GM13977 (cell line): Measurements from ENCODE around the gene NADK.

ENCODE experiments used
- DNase-seq: peaks from one replicate; pipeline ENCODE4 v3.0.0; 2012; ENCODE audit warnings: low spot score
- in situ Hi-C: fragments of 300-500 bp; cut with MboI; formaldehyde crosslinking; loops from one replicate; pipeline ENCODE4 v1.12.0; 2022; ENCODE audit warnings: low sequenced_read_pairs, low pct_unique_long_range_greater_than_20kb, mixed read lengths, inconsistent platforms; ENCODE audit not compliant: unreplicated experiment
- TF ChIP-seq, protein P1 (sequence below): IDR thresholded peaks from 2 replicates; pipeline ENCODE4 v1.5.1; 2012; ENCODE audit warnings: mild to moderate bottlenecking, control low read depth; ENCODE audit not compliant: insufficient read depth; ENCODE audit errors: extremely low read depth, missing control alignments

Gene NADK, protein sequence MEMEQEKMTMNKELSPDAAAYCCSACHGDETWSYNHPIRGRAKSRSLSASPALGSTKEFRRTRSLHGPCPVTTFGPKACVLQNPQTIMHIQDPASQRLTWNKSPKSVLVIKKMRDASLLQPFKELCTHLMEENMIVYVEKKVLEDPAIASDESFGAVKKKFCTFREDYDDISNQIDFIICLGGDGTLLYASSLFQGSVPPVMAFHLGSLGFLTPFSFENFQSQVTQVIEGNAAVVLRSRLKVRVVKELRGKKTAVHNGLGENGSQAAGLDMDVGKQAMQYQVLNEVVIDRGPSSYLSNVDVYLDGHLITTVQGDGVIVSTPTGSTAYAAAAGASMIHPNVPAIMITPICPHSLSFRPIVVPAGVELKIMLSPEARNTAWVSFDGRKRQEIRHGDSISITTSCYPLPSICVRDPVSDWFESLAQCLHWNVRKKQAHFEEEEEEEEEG

DNA sequence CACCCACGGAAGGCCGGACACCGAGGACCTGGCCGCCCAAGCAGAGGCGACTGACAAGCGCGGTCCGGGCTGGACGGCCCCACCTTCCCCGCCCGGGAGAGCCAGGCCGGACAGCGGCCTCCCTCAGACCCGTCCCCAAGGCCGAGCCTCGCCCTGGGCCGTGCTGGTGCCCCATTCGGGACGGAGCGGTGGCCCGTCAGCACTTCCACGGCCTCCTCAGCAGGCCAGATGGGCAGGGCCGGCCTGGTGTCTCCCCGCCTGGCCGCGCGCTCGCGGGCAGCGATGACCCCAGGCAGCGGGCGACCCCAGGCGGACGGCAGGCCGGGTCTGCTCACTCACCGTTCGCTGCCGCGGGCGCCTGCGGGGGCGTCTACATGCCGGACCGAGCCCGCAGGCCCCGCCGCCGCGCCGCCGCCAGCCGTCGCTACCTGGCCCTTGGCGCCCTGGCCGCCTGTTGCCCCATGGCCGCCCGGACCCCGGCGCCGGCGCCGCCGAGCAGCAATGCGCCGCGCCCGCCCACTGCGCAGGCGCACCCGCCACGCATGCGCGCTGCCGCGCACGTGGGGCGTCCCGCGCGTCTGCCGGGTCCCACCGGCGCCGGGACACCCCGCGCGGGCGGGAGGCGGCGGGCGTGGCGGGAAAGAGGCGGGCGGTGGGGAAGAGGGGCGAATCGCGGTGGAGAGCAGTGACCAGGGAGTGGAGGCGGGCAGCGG lies at the start of gene NADK:
TSS of gene NADK (minus strand) at position 521 of the 713 bp plus-strand sequence. CDS start 13,064 bp downstream, outside the sequence.
- in situ Hi-C loops: no loop called here
- peak; percentile 94 for DNase-seq
- TF ChIP-seq, protein P1, sequence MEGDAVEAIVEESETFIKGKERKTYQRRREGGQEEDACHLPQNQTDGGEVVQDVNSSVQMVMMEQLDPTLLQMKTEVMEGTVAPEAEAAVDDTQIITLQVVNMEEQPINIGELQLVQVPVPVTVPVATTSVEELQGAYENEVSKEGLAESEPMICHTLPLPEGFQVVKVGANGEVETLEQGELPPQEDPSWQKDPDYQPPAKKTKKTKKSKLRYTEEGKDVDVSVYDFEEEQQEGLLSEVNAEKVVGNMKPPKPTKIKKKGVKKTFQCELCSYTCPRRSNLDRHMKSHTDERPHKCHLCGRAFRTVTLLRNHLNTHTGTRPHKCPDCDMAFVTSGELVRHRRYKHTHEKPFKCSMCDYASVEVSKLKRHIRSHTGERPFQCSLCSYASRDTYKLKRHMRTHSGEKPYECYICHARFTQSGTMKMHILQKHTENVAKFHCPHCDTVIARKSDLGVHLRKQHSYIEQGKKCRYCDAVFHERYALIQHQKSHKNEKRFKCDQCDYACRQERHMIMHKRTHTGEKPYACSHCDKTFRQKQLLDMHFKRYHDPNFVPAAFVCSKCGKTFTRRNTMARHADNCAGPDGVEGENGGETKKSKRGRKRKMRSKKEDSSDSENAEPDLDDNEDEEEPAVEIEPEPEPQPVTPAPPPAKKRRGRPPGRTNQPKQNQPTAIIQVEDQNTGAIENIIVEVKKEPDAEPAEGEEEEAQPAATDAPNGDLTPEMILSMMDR: peak; percentile 2

DNA sequence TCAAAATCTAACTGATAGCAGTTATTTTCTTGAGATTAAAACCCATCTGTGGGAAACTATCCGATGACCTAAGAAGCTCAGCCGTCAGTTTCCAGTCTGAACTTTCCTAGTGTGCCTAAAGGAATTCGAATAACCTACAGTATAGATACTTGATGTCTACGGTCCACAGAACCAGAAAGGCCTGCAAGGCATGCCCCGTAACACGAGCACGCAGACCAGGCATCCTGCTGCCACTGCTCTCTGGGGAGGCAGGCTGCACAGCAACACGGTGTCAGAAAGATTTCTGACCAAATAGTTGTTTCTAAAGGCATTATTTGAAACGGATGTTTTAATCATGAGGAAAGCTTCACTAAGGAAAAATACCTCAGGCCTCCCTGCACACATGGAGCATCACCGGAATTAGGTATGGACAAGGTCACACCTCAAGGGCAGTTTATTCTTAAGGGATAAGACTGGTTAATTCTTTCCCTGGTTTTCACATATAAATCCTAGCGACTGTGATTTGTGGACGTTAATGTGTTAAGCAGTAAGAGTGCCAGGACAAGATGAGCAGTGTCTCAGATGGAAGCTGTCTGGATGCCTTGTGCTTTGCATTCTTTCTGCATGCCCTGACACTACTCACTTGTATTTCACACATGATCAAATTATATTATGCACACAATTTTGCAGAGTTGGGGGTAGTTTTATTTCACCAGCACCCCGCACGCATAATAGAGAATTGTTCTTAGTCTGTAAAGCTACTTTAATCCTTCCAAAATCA lies 49.0 kb upstream of the NADK start:
- DNase-seq: no peak
- TF ChIP-seq, protein P1: no peak
- in situ Hi-C loops: no loop called here

DNA sequence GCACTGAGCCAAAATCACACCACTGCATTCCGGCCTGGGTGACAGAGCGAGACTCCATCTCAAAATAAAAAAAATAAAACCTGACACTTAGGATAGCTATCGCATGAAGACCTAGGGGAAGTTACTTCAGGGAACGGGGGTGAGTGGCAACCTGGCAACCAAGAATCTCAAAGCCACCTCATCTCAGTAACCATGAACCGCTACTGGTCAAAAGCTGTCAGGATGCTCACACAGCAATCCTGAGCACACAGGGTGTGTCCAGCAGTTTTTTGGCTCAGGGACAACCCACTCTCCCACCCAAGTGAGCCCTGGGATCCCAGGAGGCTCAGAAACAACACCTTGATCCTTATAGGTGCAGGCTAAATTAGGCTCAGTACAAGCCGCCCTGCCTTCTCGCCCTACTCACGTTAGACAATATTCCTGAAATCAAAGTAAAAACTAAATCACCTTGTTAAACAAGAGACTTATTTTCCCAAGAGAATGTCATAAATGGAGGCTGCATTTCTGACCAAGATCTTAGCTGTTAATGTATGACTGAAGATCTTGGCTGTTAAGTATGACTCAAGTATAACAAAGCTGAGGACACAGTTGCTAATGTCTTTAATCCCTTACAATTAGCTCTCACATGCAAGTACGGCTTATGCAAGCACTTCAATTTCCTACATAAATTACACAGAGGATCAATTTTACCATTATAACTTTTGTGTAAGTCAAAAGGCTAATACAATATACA lies 48.3 kb upstream of the NADK start:
- TF ChIP-seq, protein P1: no peak
- in situ Hi-C loops: no loop called here
- no peak for DNase-seq

DNA sequence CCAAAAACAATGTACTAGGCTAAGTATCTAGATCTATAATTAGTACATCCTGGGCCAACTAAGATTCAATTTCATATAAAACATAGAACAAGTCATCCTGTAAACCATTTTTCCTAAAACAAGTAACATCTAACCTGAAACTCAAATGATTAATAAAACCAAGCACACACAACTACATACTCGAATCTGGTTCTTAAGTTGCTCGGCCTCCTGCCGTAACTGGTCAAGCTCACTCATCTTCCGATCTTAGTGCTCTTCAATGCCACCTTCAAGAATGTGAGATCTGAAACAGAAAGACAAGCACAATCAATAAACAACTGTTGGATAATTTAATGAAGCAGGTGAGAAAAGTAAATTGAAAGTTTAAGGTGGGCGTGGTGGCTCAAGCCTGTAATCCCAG lies 46.9 kb upstream of the NADK start:
- TF ChIP-seq, protein P1: no peak
- in situ Hi-C loops: no loop called here
- no peak for DNase-seq

DNA sequence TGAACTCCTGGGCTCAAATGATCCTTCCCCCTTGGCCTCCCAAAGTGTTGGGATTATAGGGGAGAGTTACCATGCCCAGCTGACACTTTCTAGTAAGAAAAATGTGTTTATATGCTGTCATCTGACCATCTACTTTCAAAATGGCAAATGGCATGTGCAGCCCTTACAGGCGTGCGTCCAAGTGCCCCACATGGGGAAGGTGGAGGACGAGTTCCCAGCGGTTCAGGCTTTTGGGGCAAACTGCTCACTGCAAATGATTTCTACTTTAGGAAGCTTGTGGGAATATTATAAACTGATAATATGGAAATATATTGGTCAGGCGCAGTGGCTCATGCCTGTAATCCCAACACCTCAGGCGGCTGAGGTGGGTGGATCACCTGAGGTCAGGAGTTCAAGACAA lies 41.5 kb upstream of the NADK start:
- TF ChIP-seq, protein P1: no peak
- no peak for DNase-seq
- in situ Hi-C loops: no loop called here

DNA sequence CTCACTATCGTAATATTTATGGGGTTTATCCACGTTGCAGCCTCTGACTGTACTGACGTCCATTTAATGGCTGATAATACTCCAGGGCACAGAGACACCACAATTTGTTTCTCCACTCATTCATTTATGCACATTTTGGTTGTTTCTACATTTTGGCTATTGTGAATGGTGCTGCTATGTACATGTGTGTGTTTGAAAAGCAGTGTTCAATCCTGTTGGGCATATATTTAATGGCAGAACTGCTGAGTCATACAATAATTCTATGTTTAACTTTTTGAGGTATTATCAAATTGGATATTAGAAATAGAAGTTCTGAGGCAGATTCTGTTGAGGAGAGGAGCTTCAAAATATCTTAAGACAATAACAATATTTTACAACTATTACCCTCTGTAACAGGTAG lies 39.0 kb upstream of the NADK start:
- no peak for DNase-seq
- TF ChIP-seq, protein P1: no peak
- in situ Hi-C loops: no loop called here
